GM12873 (cell line): Measurements from ENCODE around the gene SMTN.

Experiments
- CTCF ChIP-seq: IDR thresholded peaks from 2 replicates; pipeline ENCODE4 v1.5.1; 2012; ENCODE audit warnings: low read depth, mild to moderate bottlenecking, moderate library complexity, low read length, control low read depth; ENCODE audit not compliant: insufficient read depth; ENCODE audit errors: missing control alignments

Gene SMTN

GRCh38 chr22:31136711-31137110, 55.6 kb downstream of the SMTN start:
- no peak for TF ChIP-seq CTCF

GRCh38 chr22:31137721-31138120, 56.6 kb downstream of the SMTN start:
- TF ChIP-seq CTCF: no peak

GRCh38 chr22:31138126-31138525, 57.0 kb downstream of the SMTN start:
- no peak for TF ChIP-seq CTCF

GRCh38 chr22:31139066-31139465, 57.9 kb downstream of the SMTN start:
- no peak for TF ChIP-seq CTCF

GRCh38 chr22:31139866-31140716, 59.0 kb downstream of the SMTN start, which contains the start of gene PLA2G3:
Gene PLA2G3 (minus strand): TSS chr22:31140508. CDS start chr22:31140354, 154 bp downstream.
- no peak for TF ChIP-seq CTCF

GRCh38 chr22:31140746-31141145, 59.6 kb downstream of the SMTN start:
- no peak for TF ChIP-seq CTCF

- no peak for TF ChIP-seq CTCF
These were observed 60.4 kb downstream of the SMTN start for GRCh38 chr22:31141551-31141950.
